ENCODE results near the gene PIEZO2. TPM values are rescaled to one million over a fixed set of nuclear protein-coding genes. Genes with fewer than 3 reads are reported as not detected.
"Not testable (repeated sequence)": the region's sequence is repeated elsewhere in the genome, so short reads cannot be mapped to it uniquely, and the experiment has no call there.

PIEZO2 gene
- total and polyA plus RNA-seq, 7 donors, result 1.4 to 35.2 (median 25.1) TPM; not detected in 1

DNA sequence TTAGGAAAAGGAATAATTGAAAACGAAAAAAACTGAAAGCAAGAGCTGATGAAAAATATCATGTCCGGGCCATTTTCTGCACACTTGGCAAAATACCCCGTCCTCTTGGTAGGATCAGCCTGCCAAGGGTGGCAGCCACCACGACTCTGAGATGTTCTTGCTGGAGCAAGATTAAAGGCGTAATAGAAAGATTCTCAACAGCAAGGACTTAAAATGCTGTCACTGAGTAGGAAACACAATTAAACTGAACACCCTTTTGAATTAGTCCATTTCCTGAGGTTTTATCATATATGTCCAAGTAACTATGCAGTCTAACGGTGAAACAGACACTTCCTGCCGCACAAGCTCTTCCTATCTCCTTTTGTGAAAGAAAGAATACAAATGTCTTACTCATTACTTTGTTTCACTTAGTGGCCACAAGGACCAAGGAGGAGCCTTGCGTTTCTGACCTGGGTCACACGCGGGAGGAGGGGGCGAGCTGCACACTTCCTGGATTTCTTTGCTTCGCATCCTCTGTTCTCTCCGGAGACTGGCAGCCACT lies 222.7 kb downstream of the PIEZO2 start:
- no peaks in the 10 kb centered on the region for H3K9me3 ChIP-seq

DNA sequence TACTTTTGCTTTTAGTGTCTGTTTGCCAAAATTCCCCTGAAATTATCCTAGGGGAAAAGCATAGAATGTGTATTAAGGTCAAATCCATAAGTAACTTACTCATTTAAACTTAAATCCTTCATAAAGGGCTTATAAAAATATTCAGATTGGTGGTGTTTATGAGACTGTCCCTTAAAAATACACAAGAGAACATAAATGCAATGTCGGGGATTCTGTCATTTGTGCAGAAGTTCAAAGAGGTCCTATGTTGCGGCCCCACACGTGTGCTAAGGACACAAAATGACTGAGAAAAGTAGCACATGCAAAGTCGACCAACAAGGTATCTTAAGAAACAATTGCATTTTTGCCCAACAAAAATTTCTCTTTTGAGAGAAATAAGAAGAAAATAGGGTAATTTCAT lies 225.1 kb downstream of the PIEZO2 start:
- Histone ChIP-seq H3K4me1 (peaks cover 0 to 29% (median 22%) of the 10 kb centered on the region in 4 donors), H3K9me3 (no peaks in the 10 kb centered on the region), H3K27ac (no peak overlapping the region), H3K36me3 (no peaks in the 10 kb centered on the region), H3K4me3 (no peak overlapping the region), H3K27me3 (no peaks in the 10 kb centered on the region)
- intact Hi-C loops (cut with DNase I), result no loop called here
- TF ChIP-seq EP300 (IDR thresholded peaks at IDR 0.05) (no peak), POLR2AphosphoS5 (IDR thresholded peaks at IDR 0.05) (no peak), POLR2A (IDR thresholded peaks at IDR 0.05) (no peak)
- TF ChIP-seq, protein P1, sequence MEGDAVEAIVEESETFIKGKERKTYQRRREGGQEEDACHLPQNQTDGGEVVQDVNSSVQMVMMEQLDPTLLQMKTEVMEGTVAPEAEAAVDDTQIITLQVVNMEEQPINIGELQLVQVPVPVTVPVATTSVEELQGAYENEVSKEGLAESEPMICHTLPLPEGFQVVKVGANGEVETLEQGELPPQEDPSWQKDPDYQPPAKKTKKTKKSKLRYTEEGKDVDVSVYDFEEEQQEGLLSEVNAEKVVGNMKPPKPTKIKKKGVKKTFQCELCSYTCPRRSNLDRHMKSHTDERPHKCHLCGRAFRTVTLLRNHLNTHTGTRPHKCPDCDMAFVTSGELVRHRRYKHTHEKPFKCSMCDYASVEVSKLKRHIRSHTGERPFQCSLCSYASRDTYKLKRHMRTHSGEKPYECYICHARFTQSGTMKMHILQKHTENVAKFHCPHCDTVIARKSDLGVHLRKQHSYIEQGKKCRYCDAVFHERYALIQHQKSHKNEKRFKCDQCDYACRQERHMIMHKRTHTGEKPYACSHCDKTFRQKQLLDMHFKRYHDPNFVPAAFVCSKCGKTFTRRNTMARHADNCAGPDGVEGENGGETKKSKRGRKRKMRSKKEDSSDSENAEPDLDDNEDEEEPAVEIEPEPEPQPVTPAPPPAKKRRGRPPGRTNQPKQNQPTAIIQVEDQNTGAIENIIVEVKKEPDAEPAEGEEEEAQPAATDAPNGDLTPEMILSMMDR (IDR thresholded peaks at IDR 0.05), result no peak
- 86 to 94% methylated on average over 4 of the region's 4 CpGs for WGBS, 2 donors
- no peak for DNase-seq

More for the DNA sequence above, 222.7 kb downstream of the PIEZO2 start:
- Histone ChIP-seq H3K27me3 (no peaks in the 10 kb centered on the region), H3K4me1 (peaks cover 0 to 31% (median 22%) of the 10 kb centered on the region in 4 donors), H3K27ac (peak overlapping the region; percentile 47 to 63 (median 55)), H3K4me3 (no peak overlapping the region), H3K36me3 (no peaks in the 10 kb centered on the region)
- TF ChIP-seq POLR2AphosphoS5 (IDR thresholded peaks at IDR 0.05), result no peak
- TF ChIP-seq EP300 (IDR thresholded peaks at IDR 0.05), result no peak
- TF ChIP-seq POLR2A (IDR thresholded peaks at IDR 0.05), result no peak
- TF ChIP-seq, protein P1 (IDR thresholded peaks at IDR 0.05), result no peak
- DNase-seq, result no peak
- WGBS, 2 donors, result 56 to 74% methylated on average over 13 of the region's 13 CpGs
- intact Hi-C loops (cut with DNase I), result loop anchor here (5.0 kb wide), 1 partner anchor 64 kb away; no protein-coding TSS in a partner anchor

DNA sequence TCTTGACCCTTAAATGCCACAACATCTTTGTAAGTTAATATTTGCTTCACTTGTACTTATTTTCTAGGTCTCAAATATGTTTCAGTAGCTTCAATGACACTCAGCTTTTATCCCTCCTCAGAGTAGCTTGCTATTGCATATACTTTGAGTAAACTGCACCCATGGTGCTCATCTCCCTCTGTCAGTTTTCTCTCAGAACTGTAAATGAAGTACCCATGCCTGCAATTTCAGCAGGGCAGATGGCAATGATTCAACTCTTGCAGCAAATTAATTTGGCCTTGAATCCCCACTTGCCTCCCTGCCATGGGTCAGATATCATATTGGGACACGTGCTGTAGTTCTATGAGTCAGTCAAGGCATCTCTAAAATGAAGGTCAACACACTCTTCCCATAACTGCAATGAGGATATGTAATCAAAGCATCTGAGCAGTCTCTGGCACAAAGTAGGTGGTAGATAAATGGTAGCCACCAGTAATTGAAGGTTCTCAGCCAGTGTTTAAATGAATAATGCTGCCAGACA lies 225.8 kb downstream of the PIEZO2 start:
- H3K36me3 ChIP-seq, result no peaks in the 10 kb centered on the region
- no peak for DNase-seq
- no peak overlapping the region for H3K4me3 ChIP-seq
- 51 to 87% methylated on average over 1 of the region's 1 CpG for WGBS, 2 donors
- H3K4me1 ChIP-seq, result peaks cover 0 to 22% (median 16%) of the 10 kb centered on the region in 4 donors
- H3K27ac ChIP-seq, result no peak overlapping the region
- no peak for TF ChIP-seq POLR2AphosphoS5 (IDR thresholded peaks at IDR 0.05)
- no peaks in the 10 kb centered on the region for H3K9me3 ChIP-seq
- intact Hi-C loops (cut with DNase I), result no loop called here
- no peaks in the 10 kb centered on the region for H3K27me3 ChIP-seq

DNA sequence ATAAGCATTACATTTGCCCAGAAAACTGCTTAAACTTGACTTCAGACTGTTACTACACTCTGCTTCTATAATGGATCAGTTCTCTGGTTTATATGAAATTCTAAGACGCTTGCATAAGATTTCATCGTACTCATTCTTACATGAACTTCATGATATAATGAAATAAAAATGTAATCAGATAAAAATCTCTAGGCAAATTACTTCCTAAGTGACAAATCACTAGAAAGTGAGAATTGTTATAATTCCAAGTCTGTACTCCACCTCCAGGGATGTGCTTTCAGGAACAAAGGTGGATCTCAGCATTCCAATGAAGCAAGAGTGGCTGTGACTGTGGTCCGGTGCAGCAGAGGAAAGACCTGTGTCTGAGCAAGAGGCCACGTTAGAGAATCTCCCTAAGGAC lies 226.2 kb downstream of the PIEZO2 start:
- no peak overlapping the region for H3K27ac ChIP-seq
- peaks cover 0 to 18% (median 11%) of the 10 kb centered on the region in 4 donors for H3K4me1 ChIP-seq
- no peaks in the 10 kb centered on the region for H3K36me3 ChIP-seq
- DNase-seq, result no peak
- TF ChIP-seq, protein P1 (IDR thresholded peaks at IDR 0.05), result no peak
- no peak for TF ChIP-seq POLR2A (IDR thresholded peaks at IDR 0.05)
- TF ChIP-seq EP300 (IDR thresholded peaks at IDR 0.05), result no peak
- TF ChIP-seq POLR2AphosphoS5 (IDR thresholded peaks at IDR 0.05), result no peak
- H3K4me3 ChIP-seq, result no peak overlapping the region
- H3K9me3 ChIP-seq, result no peaks in the 10 kb centered on the region
- WGBS, 2 donors, result 71 to 76% methylated on average over 4 of the region's 4 CpGs
- no peaks in the 10 kb centered on the region for H3K27me3 ChIP-seq
- intact Hi-C loops (cut with DNase I), result no loop called here

DNA sequence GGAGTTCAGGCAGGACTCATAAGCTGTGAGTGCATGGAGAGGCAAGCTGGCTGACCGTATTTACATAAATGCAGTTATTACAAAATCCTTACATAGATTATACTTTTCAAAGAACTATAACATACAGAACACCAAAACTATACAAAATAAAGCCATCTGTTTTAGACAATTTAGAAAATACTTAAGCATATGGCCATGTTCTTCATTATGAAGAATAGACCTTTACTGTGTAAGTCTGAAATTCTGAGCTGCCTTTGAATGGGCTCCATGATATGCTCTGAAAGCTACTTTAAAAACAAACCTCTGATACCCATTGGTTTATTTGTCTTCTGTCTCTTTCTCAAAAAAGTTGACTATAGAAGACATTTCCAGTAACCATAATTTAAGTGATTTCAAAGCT lies 226.7 kb downstream of the PIEZO2 start:
- H3K27me3 ChIP-seq; H3K27ac ChIP-seq; DNase-seq; H3K9me3 ChIP-seq; H3K4me3 ChIP-seq; intact Hi-C loops (cut with DNase I); H3K36me3 ChIP-seq: not testable (repeated sequence)
- peaks cover 0 to 13% (median 7%) of the 10 kb centered on the region in 4 donors for H3K4me1 ChIP-seq
- WGBS, 2 donors, result 86 to 98% methylated on average over 1 of the region's 1 CpG

DNA sequence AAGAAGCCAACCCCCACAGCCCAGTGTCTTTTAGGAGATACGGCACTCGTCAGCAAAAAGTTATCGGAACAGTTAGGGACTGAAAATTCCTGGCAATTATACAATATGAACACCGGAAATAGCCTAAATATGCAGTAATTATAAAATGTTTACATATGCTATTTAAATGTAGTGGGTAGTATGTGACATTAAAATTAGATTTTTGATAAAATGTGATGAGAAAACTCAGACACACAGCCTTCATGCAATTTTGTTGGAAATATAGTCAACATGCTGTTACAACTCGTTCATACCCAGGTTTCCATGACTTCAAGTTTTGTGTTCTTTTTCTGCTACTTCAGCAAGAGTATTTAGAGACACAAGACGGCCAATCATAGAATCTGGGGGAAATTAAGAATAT lies 229.1 kb downstream of the PIEZO2 start:
- H3K9me3 ChIP-seq; H3K27me3 ChIP-seq; H3K27ac ChIP-seq; H3K36me3 ChIP-seq; intact Hi-C loops (cut with DNase I); H3K4me1 ChIP-seq; DNase-seq; H3K4me3 ChIP-seq: not testable (repeated sequence)
- 84 to 87% methylated on average over 6 of the region's 6 CpGs for WGBS, 2 donors
